ENCODE measurements around the gene PFKL. TPM values are rescaled to one million over a fixed set of nuclear protein-coding genes. Genes with fewer than 3 reads are reported as not detected.

PFKL gene
- total RNA-seq, 1 experiment from 2014 or later = 78.9 TPM

- H3K27ac Mint-ChIP-seq (ENCODE audit: unreplicated experiment) = no peak overlapping the region
- H3K27me3 Mint-ChIP-seq (ENCODE audit: unreplicated experiment) = peaks cover 66% of the 10 kb centered on the region
- TF ChIP-seq, protein P1, sequence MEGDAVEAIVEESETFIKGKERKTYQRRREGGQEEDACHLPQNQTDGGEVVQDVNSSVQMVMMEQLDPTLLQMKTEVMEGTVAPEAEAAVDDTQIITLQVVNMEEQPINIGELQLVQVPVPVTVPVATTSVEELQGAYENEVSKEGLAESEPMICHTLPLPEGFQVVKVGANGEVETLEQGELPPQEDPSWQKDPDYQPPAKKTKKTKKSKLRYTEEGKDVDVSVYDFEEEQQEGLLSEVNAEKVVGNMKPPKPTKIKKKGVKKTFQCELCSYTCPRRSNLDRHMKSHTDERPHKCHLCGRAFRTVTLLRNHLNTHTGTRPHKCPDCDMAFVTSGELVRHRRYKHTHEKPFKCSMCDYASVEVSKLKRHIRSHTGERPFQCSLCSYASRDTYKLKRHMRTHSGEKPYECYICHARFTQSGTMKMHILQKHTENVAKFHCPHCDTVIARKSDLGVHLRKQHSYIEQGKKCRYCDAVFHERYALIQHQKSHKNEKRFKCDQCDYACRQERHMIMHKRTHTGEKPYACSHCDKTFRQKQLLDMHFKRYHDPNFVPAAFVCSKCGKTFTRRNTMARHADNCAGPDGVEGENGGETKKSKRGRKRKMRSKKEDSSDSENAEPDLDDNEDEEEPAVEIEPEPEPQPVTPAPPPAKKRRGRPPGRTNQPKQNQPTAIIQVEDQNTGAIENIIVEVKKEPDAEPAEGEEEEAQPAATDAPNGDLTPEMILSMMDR (IDR thresholded peaks at IDR 0.05; ENCODE audit: unreplicated experiment) = no peak
- H3K4me3 Mint-ChIP-seq (ENCODE audit: low read depth, unreplicated experiment) = no peak overlapping the region
- H3K36me3 Mint-ChIP-seq (ENCODE audit: insufficient read depth, unreplicated experiment) = peaks cover 8% of the 10 kb centered on the region
- no peak for DNase-seq
- BruUV-seq (replicated peaks) = no TSS peak
- intact Hi-C loops (cut with micrococcal nuclease; ENCODE audit: unreplicated experiment) = no loop called here
- H3K9me3 Mint-ChIP-seq (ENCODE audit: low read depth, unreplicated experiment) = no peaks in the 10 kb centered on the region
- H3K4me1 Mint-ChIP-seq (ENCODE audit: low read depth, unreplicated experiment) = no peaks in the 10 kb centered on the region
- CTCF ChIA-PET = no interaction called here
Observed at GRCh38 chr21:44286086-44286715, 13.7 kb upstream of the PFKL start.

GRCh38 chr21:44286716-44287632 lies 12.9 kb upstream of the PFKL start:
- no TSS peak for BruUV-seq (replicated peaks)
- intact Hi-C loops (cut with micrococcal nuclease; ENCODE audit: unreplicated experiment) = no loop called here
- DNase-seq = no peak
- H3K4me1 Mint-ChIP-seq (ENCODE audit: low read depth, unreplicated experiment) = no peaks in the 10 kb centered on the region
- TF ChIP-seq, protein P1 (IDR thresholded peaks at IDR 0.05; ENCODE audit: unreplicated experiment) = no peak
- H3K4me3 Mint-ChIP-seq (ENCODE audit: low read depth, unreplicated experiment) = no peak overlapping the region
- no peak overlapping the region for H3K27ac Mint-ChIP-seq (ENCODE audit: unreplicated experiment)
- H3K36me3 Mint-ChIP-seq (ENCODE audit: insufficient read depth, unreplicated experiment) = peaks cover 8% of the 10 kb centered on the region
- CTCF ChIA-PET = no interaction called here
- peaks cover 74% of the 10 kb centered on the region for H3K27me3 Mint-ChIP-seq (ENCODE audit: unreplicated experiment)
- no peaks in the 10 kb centered on the region for H3K9me3 Mint-ChIP-seq (ENCODE audit: low read depth, unreplicated experiment)

DNA sequence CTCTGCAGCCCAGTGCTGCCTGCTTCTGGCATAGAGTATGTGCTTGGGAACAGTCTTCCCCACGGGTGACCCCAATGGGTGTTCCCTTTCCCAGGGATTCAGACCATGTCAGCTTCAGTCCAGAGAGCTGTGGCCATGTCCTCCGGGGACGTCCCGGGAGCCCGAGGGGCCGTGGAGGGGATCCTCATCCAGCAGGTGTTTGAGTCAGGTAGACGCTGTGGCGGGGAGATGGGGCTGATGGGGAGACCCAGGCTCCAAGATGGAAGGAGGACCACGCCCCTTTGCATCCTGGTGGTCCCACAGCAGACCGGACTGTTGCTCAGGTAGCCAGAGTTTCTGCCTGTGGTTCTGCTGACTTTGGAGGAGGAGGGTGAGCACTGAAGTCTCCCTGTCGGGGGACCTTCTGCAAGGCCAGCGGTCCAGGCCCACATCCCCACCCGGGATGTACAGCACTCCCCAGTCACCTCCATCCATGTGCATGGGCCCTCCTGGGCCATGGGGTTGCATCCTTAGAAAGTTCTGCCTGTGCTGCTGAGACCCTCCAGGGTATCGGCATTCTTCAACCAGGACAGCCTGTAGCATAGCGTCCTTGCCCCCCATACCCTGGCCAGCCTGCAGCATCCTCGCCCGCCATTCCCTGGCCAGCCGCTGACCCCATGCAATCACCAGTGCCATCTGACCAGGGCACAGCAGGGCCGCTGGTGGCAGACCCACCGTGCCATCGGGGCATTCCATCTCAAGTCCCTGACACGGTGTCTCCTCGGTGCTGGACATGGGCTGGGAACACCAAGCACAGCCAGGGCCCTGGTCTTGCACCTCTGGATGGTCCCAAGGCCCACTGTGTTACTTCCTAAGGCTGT lies 11.4 kb upstream of the PFKL start:
- Mint-ChIP-seq H3K9me3 (ENCODE audit: low read depth, unreplicated experiment) (no peaks in the 10 kb centered on the region), H3K36me3 (ENCODE audit: insufficient read depth, unreplicated experiment) (peaks cover 13% of the 10 kb centered on the region)

More for the DNA sequence above, 11.4 kb upstream of the PFKL start:
- no peak overlapping the region for H3K4me3 Mint-ChIP-seq (ENCODE audit: low read depth, unreplicated experiment)
- H3K4me1 Mint-ChIP-seq (ENCODE audit: low read depth, unreplicated experiment) = no peaks in the 10 kb centered on the region
- CTCF ChIA-PET = no interaction called here
- BruUV-seq (replicated peaks) = no TSS peak
- H3K27ac Mint-ChIP-seq (ENCODE audit: unreplicated experiment) = no peak overlapping the region
- no peak for DNase-seq
- TF ChIP-seq, protein P1 (IDR thresholded peaks at IDR 0.05; ENCODE audit: unreplicated experiment) = no peak
- peaks cover 70% of the 10 kb centered on the region for H3K27me3 Mint-ChIP-seq (ENCODE audit: unreplicated experiment)
- intact Hi-C loops (cut with micrococcal nuclease; ENCODE audit: unreplicated experiment) = no loop called here

Data from Calu3 (cell line).